Adrenal gland (tissue), 5 donors: ENCODE data around the gene MARF1.
"Not testable (repeated sequence)": the region's sequence is repeated elsewhere in the genome, so short reads cannot be mapped to it uniquely, and the experiment has no call there.

Experiments used
- CTCF ChIP-seq, 6 experiments: fragments of 450-650 bp in 4 of 6; fragments of 200-600 bp in 2 of 6; sonication (generic) in 1 of 6; IDR thresholded peaks; 1 replicate in 5 of 6; 2 replicates in 1 of 6; pipeline versions ENCODE4 v1.5.1 to v1.8.0; 2016 to 2021; ENCODE audit warnings: antibody characterized with exemption in 6 of 6, mild to moderate bottlenecking in 2 of 6, moderate library complexity in 1 of 6
- POLR2A ChIP-seq, 2 donors: fragments of 450-650 bp; IDR thresholded peaks; one replicate each; pipeline ENCODE4 v1.6.1; 2017; ENCODE audit warnings: antibody characterized with exemption in 2 of 2, mild to moderate bottlenecking in 2 of 2, moderate library complexity in 1 of 2
- donor health status: DM: no; HTN: no; CAD: no.

GRCh38 chr16:15573896-15574613 is 68.9 kb downstream of the MARF1 start:
- not testable (repeated sequence) for TF ChIP-seq POLR2A, CTCF (IDR thresholded peaks at IDR 0.05)
